Measurements from ENCODE around the gene SH3BGRL3. TPM values are rescaled to one million over a fixed set of nuclear protein-coding genes. Genes with fewer than 3 reads are reported as not detected.
"Not testable (repeated sequence)": the region's sequence is repeated elsewhere in the genome, so short reads cannot be mapped to it uniquely, and the experiment has no call there.

SH3BGRL3 gene
- total RNA-seq, 1 experiment from 2014 or later, result 221 TPM

- DNase-seq (ENCODE audit: low read depth), result no peak
Observed at GRCh38 chr1:26290882-26291261, 11.0 kb downstream of the SH3BGRL3 start.

- no peak for DNase-seq (ENCODE audit: low read depth)
Observed at GRCh38 chr1:26291433-26291832, 11.5 kb downstream of the SH3BGRL3 start.

GRCh38 chr1:26291939-26292338 lies 12.1 kb downstream of the SH3BGRL3 start:
- no peak for DNase-seq (ENCODE audit: low read depth)

DNA sequence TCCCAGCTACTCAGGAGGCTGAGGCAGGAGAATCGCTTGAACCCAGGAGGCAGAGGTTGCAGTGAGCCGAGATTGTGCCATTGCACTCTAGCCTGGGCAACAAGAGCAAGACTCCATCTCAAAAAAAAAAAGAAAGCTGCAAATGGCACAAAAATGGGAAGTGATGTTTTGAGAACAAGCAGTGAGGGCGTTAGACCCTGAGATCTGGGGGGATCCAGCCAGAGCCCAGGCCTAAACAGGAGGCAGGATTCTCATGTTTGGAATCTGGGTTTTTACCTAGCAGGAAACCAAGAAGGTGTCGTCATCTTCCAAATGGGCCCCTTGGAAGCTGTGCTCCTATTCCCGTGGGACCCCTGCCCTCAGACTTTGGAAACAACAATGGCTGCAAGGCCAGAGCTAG lies 12.8 kb downstream of the SH3BGRL3 start:
- DNase-seq (ENCODE audit: low read depth), result not testable (repeated sequence)

DNA sequence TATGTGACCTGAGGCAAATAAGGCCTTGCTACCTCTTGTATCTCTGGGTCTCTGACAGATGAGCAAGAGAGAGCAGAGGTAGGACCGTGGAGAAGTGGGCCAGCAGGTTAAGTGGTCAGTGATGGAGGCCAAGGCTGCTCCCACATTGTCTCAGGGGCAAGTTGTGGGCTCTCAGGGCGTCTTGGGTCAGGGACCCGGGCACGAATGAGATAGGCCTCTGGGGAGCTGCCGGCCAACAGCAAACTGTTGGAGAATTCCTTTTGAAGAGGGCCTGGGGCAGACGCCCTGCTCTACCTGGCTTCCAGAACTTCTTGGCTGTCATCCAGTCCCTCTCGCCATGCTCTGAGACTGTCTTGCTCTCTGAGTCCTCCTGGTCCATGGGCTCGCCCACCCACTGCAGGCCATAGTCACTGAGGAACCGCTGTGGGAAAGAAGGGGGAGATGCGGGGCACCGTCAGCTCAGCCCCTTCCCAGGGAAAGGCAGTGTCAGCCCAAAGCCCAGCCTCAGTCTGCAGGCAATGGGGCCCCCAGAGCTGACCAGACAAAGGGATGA lies 14.1 kb downstream of the SH3BGRL3 start:
- no peak for DNase-seq (ENCODE audit: low read depth)

- no peak for DNase-seq (ENCODE audit: low read depth)
Observed at GRCh38 chr1:26295194-26296138, 15.6 kb downstream of the SH3BGRL3 start.

DNA sequence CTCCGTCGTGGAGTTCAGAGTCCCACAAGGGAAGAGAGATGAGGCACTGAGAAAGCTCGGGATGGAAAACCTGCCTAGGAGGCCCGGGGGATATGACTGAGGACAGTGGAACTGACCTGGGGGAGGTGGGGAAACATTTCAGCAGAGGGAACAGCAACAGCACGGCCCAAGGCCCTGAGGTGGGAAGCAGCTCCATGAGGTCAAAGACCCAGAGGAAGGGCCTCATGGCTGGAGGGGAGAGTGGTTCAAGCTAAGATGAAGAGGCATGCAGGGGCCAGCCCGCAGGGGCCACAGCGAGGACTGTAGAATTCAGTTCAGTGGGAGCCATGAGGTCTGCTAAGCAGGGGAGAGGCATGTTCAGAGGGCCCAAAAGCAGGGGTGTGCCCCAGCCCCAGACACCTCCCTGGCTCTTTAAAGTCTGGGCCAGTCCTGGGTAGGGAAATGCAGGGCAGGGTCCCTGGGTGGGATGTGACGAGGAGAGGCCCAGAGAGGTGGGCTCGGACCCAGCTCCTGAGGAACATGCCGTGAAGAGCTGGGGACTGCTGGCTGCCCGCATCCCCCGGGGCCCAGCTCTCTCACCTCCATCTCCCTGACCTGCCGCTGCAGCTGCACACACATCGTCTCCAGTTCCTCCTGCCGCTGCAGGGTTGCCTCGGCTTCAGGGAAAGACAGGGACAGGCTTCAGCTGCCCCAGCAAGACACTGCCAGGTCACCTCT lies 16.6 kb downstream of the SH3BGRL3 start:
- no peak for DNase-seq (ENCODE audit: low read depth)

DNA sequence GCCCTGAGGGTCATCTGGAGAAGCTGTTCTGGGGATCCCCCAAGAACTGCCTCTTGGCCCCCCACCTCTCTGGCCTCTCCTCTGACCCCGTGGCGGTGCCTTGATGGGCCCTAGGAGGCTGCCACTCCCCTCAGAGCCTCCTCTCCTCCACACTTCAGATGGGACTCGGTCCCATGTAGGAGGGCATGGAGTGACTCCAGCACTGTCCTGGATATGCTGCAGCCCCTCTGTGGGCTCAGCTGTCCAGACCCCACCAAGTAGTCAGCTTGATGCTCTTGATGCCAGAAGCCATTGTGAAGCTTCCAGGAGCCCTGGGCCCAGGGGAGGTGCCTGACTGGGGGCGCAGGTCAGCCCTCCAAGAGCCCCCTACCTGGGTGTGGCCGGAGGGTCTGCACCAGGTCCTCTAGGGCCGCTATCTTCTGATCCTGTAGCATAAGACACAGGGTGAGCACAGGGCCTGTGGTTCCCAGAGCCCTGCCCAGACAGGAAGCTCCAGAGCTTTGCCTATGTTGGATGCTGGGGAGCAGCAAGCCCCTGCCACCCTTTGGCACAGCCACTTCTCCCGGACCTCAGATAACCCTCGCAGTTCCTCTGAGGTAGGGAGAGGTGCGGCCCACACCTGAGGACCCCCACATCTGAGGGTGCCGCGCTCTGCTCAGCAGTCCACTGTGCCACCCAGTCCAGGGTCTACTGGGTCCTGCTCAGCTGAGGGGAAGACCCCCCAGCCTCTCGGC lies 17.3 kb downstream of the SH3BGRL3 start:
- DNase-seq (ENCODE audit: low read depth), result no peak

GRCh38 chr1:26297791-26298124 lies 17.9 kb downstream of the SH3BGRL3 start:
- DNase-seq (ENCODE audit: low read depth), result no peak

DNA sequence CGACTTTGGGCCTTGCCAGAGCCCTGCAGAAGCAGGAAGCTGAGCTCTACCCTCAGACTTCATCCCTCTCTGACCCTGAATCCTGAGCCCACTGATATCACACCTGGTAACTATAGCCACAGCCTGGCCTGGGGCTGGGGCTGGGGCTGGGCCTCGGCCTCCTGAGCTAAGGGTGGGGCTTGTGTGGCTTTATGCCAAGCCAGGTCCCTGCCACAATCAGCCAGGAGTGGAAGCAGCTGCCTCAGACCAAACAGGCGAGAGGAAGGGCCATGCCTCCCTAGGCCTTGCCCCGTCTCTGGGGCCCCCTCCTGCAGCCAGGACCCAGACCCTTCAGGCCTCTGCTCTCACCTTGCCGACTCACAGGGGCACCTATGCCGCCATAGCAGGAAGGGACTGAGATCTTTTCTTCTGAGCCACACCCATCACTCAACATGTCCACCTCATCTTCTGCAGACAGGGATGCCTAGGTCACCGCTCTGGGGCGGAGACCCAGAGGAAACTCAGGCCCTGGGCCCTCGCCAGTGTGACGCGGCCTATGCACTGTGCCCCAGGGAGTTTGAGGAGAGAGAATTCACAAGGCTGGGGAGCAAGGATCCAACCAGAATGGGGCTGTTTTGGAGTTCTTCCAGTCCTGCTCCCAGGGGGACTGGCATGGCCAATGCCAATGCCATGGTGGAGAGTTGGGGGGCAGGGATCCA lies 20.8 kb downstream of the SH3BGRL3 start:
- DNase-seq (ENCODE audit: low read depth), result no peak

DNA sequence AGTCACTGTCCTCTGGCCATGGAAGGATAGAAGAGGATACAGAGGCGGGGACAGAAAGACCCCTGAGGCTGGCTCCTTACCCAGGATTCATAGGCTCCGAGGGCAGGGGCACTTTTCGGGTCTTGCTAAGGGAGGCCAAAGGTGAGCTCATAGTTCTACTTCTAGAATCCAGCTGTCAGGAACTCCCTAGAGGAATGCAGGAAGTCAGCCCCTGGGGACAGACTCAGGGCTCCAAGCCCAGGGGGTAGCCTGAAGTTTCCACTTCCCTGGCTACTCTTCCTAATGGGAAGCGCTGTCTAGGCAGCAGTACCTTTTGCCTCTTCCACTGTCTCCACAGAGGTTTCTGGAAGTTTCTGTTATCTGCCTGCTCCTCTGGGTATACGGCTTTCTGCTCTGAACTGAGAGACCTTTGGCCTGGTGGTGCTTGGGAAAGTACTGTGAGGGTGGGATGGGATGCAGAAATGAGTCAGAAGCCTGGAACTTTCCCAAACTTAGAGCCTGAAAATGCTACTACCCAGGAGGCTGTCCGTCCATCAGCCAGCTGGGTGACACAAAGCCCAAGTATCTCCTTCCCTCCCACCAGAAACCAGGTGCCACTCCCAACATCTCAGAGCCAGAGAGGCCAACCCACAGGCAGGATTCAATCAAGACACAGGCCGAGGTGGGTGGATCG lies 23.0 kb downstream of the SH3BGRL3 start:
- peak; percentile 77 for DNase-seq (ENCODE audit: low read depth)

DNA sequence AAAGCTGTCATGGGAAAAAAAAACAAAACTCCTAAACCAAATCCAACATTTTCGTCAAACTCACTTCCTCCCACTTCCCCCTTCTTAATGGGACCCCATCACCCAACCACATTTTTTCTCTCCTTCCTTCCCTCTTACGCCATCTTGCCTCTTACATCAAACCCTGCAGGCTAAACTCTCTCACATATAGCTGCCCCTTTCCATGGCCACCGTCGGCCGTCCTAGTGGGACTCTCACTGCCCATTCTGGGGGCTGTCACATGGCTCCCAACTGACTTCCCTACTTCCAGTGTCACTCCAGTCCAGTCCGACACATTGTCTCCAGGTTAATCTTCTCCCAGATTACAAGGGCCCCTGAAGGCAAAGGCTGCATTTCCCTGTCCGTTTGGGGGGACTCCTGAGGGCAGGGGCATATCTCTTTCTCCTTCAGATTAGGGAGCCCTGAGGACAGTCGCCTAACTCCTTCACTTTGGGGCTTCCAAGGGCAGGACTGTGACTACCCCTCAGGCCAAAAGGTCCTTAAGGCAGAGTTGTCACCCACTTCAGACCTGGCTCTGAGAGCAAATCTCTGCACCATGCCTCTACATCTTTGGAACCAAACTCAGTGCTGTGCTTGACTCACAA lies 25.9 kb downstream of the SH3BGRL3 start:
- no peak for DNase-seq (ENCODE audit: low read depth)

DNA sequence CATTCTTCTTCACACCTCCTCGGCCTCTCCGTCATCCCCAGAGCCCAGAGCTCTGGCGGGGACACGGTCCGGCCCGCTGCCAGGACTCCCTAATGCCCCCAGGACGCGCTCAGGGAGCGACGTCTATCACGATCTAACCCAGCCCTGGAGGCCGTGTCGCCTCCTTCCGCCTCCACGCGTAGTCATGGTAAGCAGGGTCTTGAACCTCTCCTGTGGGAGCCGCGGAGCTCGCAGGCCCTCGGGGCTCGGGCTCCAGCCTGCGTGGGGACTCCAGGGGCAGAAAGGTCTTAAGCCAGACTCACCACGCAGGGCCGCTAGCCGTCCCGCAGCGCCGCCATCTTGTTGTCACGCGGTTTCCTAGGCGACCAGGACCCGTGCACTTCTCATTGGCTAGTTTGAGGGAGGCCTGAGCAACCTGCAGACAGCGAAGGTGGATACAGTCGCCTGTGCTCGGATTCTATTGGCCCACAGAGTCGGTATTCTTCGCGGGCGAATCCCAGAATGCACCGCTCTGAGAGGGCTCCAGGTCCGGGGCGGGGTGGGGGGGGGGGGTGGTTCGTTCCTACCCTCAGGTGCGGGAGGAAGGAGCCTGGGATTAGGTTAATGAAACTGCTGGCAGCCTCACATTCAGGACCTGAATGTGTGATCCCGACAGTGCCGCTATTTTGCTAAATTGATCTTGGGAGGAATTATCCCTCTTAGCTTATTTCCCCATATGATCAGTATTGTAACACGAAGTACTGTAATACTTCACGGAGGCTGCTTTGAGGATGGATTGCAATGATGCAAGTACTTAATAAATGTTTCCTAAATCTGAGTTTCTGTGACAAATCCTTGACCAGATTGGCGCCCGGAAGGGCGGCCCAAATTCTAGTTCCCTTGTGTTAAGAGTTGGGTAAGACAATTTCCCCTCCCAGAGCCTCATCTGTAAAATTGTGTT lies 26.7 kb downstream of the SH3BGRL3 start, which contains the start of gene UBXN11:
UBXN11 (minus strand) TSS at position 347 of the 940 bp plus-strand sequence. CDS start 3,753 bp downstream, outside the sequence.
- peak; percentile 93 for DNase-seq (ENCODE audit: low read depth)

- no peak for DNase-seq (ENCODE audit: low read depth)
Observed at GRCh38 chr1:26307363-26307781, 27.5 kb downstream of the SH3BGRL3 start.

DNA sequence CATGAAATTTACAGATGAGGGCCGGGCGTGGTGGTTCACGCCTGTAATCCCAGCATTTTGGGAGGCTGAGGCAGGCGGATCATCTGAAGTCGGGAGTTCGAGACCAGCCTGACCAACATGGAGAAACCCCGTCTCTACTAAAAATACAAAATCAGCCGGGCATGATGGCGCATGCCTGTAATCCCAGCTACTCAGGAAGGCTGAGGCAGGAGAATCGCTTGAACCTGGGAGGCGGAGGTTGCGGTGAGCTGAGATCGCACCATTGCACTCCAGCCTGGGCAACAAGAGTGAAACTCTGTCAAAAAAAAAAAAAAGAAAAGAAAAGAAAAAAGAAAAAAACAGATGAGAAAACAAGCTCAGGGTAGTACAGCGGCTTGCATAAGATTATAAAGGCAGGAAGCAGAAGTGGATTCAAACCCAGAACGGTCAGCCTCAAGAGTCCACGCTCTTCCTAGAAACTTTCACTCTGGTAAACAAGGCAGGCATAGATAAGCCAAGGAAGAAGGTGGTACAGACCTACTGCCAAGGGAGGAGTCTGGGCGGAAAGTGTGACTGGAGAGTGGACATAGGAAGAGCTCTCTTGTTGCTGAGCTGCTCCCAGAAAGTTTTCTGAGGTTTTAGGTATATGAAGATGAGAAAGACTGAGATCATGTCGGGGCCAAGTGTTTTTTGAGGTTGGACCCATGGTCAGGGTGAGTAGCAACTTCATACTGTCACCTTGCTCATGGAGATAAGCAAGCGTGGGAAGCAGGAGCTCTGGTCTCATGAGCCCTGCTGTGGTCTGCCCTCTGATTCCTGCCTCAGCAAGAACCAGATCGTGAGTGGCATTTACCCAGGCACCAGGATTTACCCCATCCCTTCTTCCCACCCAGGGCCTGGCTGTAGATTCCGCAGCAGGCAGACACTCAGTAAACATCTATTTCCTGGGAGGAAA lies 28.3 kb downstream of the SH3BGRL3 start:
- DNase-seq (ENCODE audit: low read depth), result not testable (repeated sequence)

DNA sequence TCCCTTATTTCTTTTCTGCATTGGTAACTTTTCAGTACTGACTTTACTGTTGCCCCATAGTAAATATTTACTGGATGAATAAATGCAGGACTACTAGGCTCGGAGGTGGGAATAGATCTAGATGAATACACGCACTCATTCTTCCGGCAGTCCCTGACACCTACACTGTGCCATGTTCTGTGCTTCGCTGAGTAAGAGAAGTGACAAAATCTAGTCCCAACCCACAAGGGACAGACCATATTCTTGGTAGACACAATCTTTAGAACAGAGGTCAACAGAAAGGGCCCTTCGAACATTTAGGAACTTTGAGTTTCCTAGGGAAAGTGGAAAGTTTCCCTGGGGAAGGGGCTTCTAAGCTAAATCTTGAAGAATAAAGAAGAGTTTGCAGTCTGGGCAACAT lies 34.6 kb downstream of the SH3BGRL3 start:
- DNase-seq (ENCODE audit: low read depth), result no peak
